ENCODE data around the gene TRNAU1AP.

DNA sequence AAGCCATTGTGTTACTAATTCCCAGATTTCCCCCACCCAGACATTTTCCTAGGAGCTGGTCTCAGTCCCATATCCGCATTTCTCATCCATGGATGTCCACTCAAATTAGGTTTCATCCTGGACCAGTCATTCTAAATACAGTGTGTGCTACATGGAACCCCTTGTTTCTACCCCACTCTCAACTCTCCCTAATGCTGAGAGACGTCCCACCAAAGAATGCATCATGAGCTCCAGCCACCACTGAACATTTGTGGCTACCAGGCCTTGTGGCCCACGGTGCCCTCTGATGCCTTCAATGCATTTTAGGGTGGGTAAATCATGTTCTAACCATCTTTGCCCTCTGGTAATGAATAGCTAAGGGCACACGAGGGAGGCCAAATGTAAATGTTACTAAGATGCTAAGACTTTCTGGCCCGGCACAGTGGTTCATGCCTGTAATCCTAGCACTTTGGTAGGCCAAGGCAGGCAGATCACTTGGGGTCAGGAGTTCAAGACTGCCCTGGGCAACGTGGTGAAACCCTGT, 25.9 kb downstream of the TRNAU1AP start:
- TF ChIP-seq, protein P1, sequence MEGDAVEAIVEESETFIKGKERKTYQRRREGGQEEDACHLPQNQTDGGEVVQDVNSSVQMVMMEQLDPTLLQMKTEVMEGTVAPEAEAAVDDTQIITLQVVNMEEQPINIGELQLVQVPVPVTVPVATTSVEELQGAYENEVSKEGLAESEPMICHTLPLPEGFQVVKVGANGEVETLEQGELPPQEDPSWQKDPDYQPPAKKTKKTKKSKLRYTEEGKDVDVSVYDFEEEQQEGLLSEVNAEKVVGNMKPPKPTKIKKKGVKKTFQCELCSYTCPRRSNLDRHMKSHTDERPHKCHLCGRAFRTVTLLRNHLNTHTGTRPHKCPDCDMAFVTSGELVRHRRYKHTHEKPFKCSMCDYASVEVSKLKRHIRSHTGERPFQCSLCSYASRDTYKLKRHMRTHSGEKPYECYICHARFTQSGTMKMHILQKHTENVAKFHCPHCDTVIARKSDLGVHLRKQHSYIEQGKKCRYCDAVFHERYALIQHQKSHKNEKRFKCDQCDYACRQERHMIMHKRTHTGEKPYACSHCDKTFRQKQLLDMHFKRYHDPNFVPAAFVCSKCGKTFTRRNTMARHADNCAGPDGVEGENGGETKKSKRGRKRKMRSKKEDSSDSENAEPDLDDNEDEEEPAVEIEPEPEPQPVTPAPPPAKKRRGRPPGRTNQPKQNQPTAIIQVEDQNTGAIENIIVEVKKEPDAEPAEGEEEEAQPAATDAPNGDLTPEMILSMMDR (IDR thresholded peaks at IDR 0.05): no peak
- TF ChIP-seq EP300 (IDR thresholded peaks at IDR 0.05) (no peak), POLR2AphosphoS5 (IDR thresholded peaks at IDR 0.05) (no peak)
